ENCODE measurements around the gene SCIMP. TPM values are rescaled to one million over a fixed set of nuclear protein-coding genes. Genes with fewer than 3 reads are reported as not detected.
"Not testable (repeated sequence)": the region's sequence is repeated elsewhere in the genome, so short reads cannot be mapped to it uniquely, and the experiment has no call there.

SCIMP gene
- total RNA-seq, 1 donor from 2014 or later = not detected

GRCh38 chr17:5183410-5183793 lies 51.3 kb downstream of the SCIMP start:
- no peak for TF ChIP-seq CTCF (IDR thresholded peaks at IDR 0.05)
- Mint-ChIP-seq H3K4me1 (ENCODE audit: unreplicated experiment) (no peaks in the 10 kb centered on the region), H3K27ac (ENCODE audit: unreplicated experiment) (no peak overlapping the region), H3K9me3 (ENCODE audit: unreplicated experiment) (peaks cover 50% of the 10 kb centered on the region), H3K27me3 (ENCODE audit: unreplicated experiment) (no peaks in the 10 kb centered on the region), H3K36me3 (ENCODE audit: unreplicated experiment) (peaks cover 71% of the 10 kb centered on the region), H3K4me3 (ENCODE audit: unreplicated experiment) (no peak overlapping the region)
- DNase-seq (ENCODE audit: extremely low spot score, unreplicated experiment) = no peak

- no peak for TF ChIP-seq CTCF (IDR thresholded peaks at IDR 0.05)
- no peak for DNase-seq (ENCODE audit: extremely low spot score, unreplicated experiment)
- Mint-ChIP-seq H3K27me3 (ENCODE audit: unreplicated experiment) (no peaks in the 10 kb centered on the region), H3K36me3 (ENCODE audit: unreplicated experiment) (peaks cover 68% of the 10 kb centered on the region), H3K9me3 (ENCODE audit: unreplicated experiment) (peaks cover 44% of the 10 kb centered on the region), H3K4me3 (ENCODE audit: unreplicated experiment) (no peak overlapping the region), H3K27ac (ENCODE audit: unreplicated experiment) (no peak overlapping the region), H3K4me1 (ENCODE audit: unreplicated experiment) (no peaks in the 10 kb centered on the region)
Measured at GRCh38 chr17:5182597-5183409, 51.9 kb downstream of the SCIMP start.

GRCh38 chr17:5181509-5182305 lies 53.0 kb downstream of the SCIMP start:
- peaks cover 37% of the 10 kb centered on the region for H3K9me3 Mint-ChIP-seq (ENCODE audit: unreplicated experiment)
- DNase-seq (ENCODE audit: extremely low spot score, unreplicated experiment) = no peak
- H3K27me3 Mint-ChIP-seq (ENCODE audit: unreplicated experiment) = no peaks in the 10 kb centered on the region
- TF ChIP-seq CTCF (IDR thresholded peaks at IDR 0.05) = no peak
- H3K4me3 Mint-ChIP-seq (ENCODE audit: unreplicated experiment) = no peak overlapping the region
- H3K4me1 Mint-ChIP-seq (ENCODE audit: unreplicated experiment) = no peaks in the 10 kb centered on the region
- peaks cover 67% of the 10 kb centered on the region for H3K36me3 Mint-ChIP-seq (ENCODE audit: unreplicated experiment)
- H3K27ac Mint-ChIP-seq (ENCODE audit: unreplicated experiment) = no peak overlapping the region

- no peak for DNase-seq (ENCODE audit: extremely low spot score, unreplicated experiment)
- Mint-ChIP-seq H3K4me3 (ENCODE audit: unreplicated experiment) (no peak overlapping the region), H3K27me3 (ENCODE audit: unreplicated experiment) (no peaks in the 10 kb centered on the region), H3K27ac (ENCODE audit: unreplicated experiment) (no peak overlapping the region), H3K9me3 (ENCODE audit: unreplicated experiment) (peaks cover 29% of the 10 kb centered on the region), H3K4me1 (ENCODE audit: unreplicated experiment) (no peaks in the 10 kb centered on the region), H3K36me3 (ENCODE audit: unreplicated experiment) (peaks cover 67% of the 10 kb centered on the region)
- TF ChIP-seq CTCF (IDR thresholded peaks at IDR 0.05) = no peak
Measured at GRCh38 chr17:5179003-5179402, 55.7 kb downstream of the SCIMP start.

GRCh38 chr17:5175027-5175426 lies 59.6 kb downstream of the SCIMP start:
- not testable (repeated sequence) for H3K4me3 Mint-ChIP-seq (ENCODE audit: unreplicated experiment); H3K4me1 Mint-ChIP-seq (ENCODE audit: unreplicated experiment); H3K27me3 Mint-ChIP-seq (ENCODE audit: unreplicated experiment); H3K27ac Mint-ChIP-seq (ENCODE audit: unreplicated experiment); DNase-seq (ENCODE audit: extremely low spot score, unreplicated experiment)
- H3K9me3 Mint-ChIP-seq (ENCODE audit: unreplicated experiment) = peaks cover 17% of the 10 kb centered on the region
- peaks cover 42% of the 10 kb centered on the region for H3K36me3 Mint-ChIP-seq (ENCODE audit: unreplicated experiment)

GRCh38 chr17:5165791-5166564 lies 68.7 kb downstream of the SCIMP start:
- not testable (repeated sequence) for H3K36me3 Mint-ChIP-seq (ENCODE audit: unreplicated experiment); DNase-seq (ENCODE audit: extremely low spot score, unreplicated experiment); H3K9me3 Mint-ChIP-seq (ENCODE audit: unreplicated experiment); H3K4me1 Mint-ChIP-seq (ENCODE audit: unreplicated experiment); H3K4me3 Mint-ChIP-seq (ENCODE audit: unreplicated experiment); H3K27ac Mint-ChIP-seq (ENCODE audit: unreplicated experiment)
- peaks cover 39% of the 10 kb centered on the region for H3K27me3 Mint-ChIP-seq (ENCODE audit: unreplicated experiment)
